HepG2 (cell line): ENCODE measurements around the gene SPHK2. TPM values are rescaled to one million over a fixed set of nuclear protein-coding genes. Genes with fewer than 3 reads are reported as not detected.

Experiments
- ATAC-seq: fragments of 200-7000 bp; cut with Tn5 transposase; 3 replicates; pipeline ENCODE4 v1.9.1; 2020; ENCODE audit warnings: mild to moderate bottlenecking, moderate library complexity
- BruUV-seq: library from RNA; stranded (reverse); fragments of 400-500 nt; replicated peaks from 2 replicates; lab custom pipeline; 2021; lab: Mats Ljungman, UMichigan
- CTCF ChIA-PET: fragments of 300-600 bp; formaldehyde crosslinking; extraction: SDS; loops from one replicate; lab custom pipeline; 2021; ENCODE audit warnings: low total read pairs, inconsistent platforms, low intra/inter-chr PET ratio; lab: Yijun Ruan, JAX
- POLR2A ChIA-PET: fragments of 350-600 bp; sonication (Branson Sonifier 250); formaldehyde crosslinking; loops from one replicate; lab custom pipeline; 2020; ENCODE audit warnings: antibody characterized with exemption, inconsistent platforms; lab: Yijun Ruan, JAX
- DNase-seq: peaks from one replicate; pipeline ENCODE4 v3.0.0-alpha.2; 2015; ENCODE audit warnings: low spot score
- FAIRE-seq: peaks from 3 replicates; lab custom pipeline; 2011; peaks lifted over from hg19 to GRCh38; lab: Jason Lieb, UNC
- H2AFZ ChIP-seq: one replicate; pipeline ENCODE4 v1.6.1; 2011; ENCODE audit warnings: low read length, inconsistent platforms
- H3K27ac ChIP-seq: fragments of 300-600 bp; 3 replicates; pipeline ENCODE4 v1.8.0; 2011; ENCODE audit warnings: mixed run types, mild to moderate bottlenecking, mixed read lengths, low read length, inconsistent platforms; ENCODE audit not compliant: insufficient read depth; ENCODE audit errors: extremely low read length
- H3K27me3 ChIP-seq, 2 experiments: fragments of 200-600 bp in 1 of 2; 2 replicates in 1 of 2; 3 replicates in 1 of 2; pipeline versions ENCODE4 v1.6.0 to v1.8.0; 2011; ENCODE audit warnings: low read length in 2 of 2, mild to moderate bottlenecking in 2 of 2, moderate library complexity in 2 of 2, inconsistent platforms in 1 of 2; ENCODE audit not compliant: insufficient read depth in 2 of 2, control insufficient read depth in 1 of 2
- H3K36me3 ChIP-seq, 2 experiments: fragments of 200-600 bp in 1 of 2; replicated peaks in 1 of 2; 2 replicates in 1 of 2; 3 replicates in 1 of 2; pipeline versions ENCODE4 v1.5.1 to v1.8.0; 2011; ENCODE audit warnings: low read length in 2 of 2, inconsistent platforms in 1 of 2; ENCODE audit not compliant: insufficient read depth in 2 of 2, control insufficient read depth in 1 of 2
- H3K4me1 ChIP-seq: 2 replicates; pipeline ENCODE4 v1.5.1; 2012; ENCODE audit warnings: low read length, inconsistent platforms; ENCODE audit not compliant: insufficient read depth
- H3K4me2 ChIP-seq: 2 replicates; pipeline ENCODE4 v1.6.0; 2011; ENCODE audit warnings: low read depth, low read length, inconsistent platforms
- H3K4me3 ChIP-seq, 3 experiments: fragments of 200-600 bp in 1 of 3; sonication (generic), shearing (Covaris generic) in 1 of 3; replicated peaks in 1 of 3; 2 replicates each; pipeline ENCODE4 v1.5.1; 2011 to 2016; ENCODE audit warnings: low read length in 3 of 3, inconsistent platforms in 2 of 3, low read depth in 2 of 3, mild to moderate bottlenecking in 2 of 3, control low read depth in 1 of 3, mixed read lengths in 1 of 3; ENCODE audit not compliant: insufficient read depth in 1 of 3
- H3K79me2 ChIP-seq: one replicate; pipeline ENCODE4 v1.6.1; 2011; ENCODE audit warnings: low read length, inconsistent platforms; ENCODE audit not compliant: insufficient read depth
- H3K9ac ChIP-seq: 2 replicates; pipeline ENCODE4 v1.6.0; 2011; ENCODE audit warnings: mild to moderate bottlenecking, low read depth, low read length, inconsistent platforms; ENCODE audit not compliant: insufficient read depth
- H3K9me3 ChIP-seq: 2 replicates; pipeline ENCODE4 v1.5.1; 2012; ENCODE audit warnings: mild to moderate bottlenecking, low read length
- H4K20me1 ChIP-seq: 2 replicates; pipeline ENCODE4 v1.6.0; 2011; ENCODE audit warnings: inconsistent platforms, mild to moderate bottlenecking, low read length, moderate library complexity; ENCODE audit not compliant: insufficient read depth
- AHDC1 ChIP-seq: sonication (generic); formaldehyde crosslinking; IDR thresholded peaks from 2 replicates; pipeline ENCODE4 v1.5.1; 2020; ENCODE audit warnings: mild to moderate bottlenecking, missing genetic modification reagents, borderline replicate concordance
- FOXO1 ChIP-seq: sonication (generic); formaldehyde crosslinking; IDR thresholded peaks from 2 replicates; pipeline ENCODE4 v1.4.0; 2020; ENCODE audit warnings: missing genetic modification reagents
- ONECUT2 ChIP-seq: sonication (generic); formaldehyde crosslinking; IDR thresholded peaks from 2 replicates; pipeline ENCODE4 v1.4.0; 2020; ENCODE audit warnings: missing genetic modification reagents
- SRSF9 ChIP-seq: fragments of 200-400 bp; formaldehyde crosslinking; IDR thresholded peaks from 2 replicates; pipeline ENCODE4 v1.6.1; 2018; ENCODE audit warnings: borderline replicate concordance, mild to moderate bottlenecking, low read depth, low read length; ENCODE audit not compliant: insufficient read depth, poor library complexity, severe bottlenecking
- TBX3 ChIP-seq: fragments of 450-650 bp; IDR thresholded peaks from 2 replicates; pipeline ENCODE4 v1.6.1; 2017; ENCODE audit warnings: antibody characterized with exemption, mild to moderate bottlenecking, inconsistent platforms, borderline replicate concordance
- TP53 ChIP-seq: sonication (generic); formaldehyde crosslinking; conservative IDR thresholded peaks from 2 replicates; pipeline ENCODE4 v1.4.0; 2020; ENCODE audit warnings: missing genetic modification reagents
- ZNF253 ChIP-seq: sonication (generic); formaldehyde crosslinking; IDR thresholded peaks from 2 replicates; pipeline ENCODE4 v1.8.0; 2022; ENCODE audit warnings: mild to moderate bottlenecking, missing genetic modification reagents, borderline replicate concordance
- ZNF274 ChIP-seq: sonication (generic); formaldehyde crosslinking; IDR thresholded peaks from 2 replicates; pipeline ENCODE4 v1.5.1; 2020; ENCODE audit warnings: mild to moderate bottlenecking, missing genetic modification reagents
- ZNF33A ChIP-seq: sonication (generic); formaldehyde crosslinking; IDR thresholded peaks from 2 replicates; pipeline ENCODE4 v1.5.1; 2020; ENCODE audit warnings: missing genetic modification reagents, mild to moderate bottlenecking, moderate library complexity, borderline replicate concordance
- ZNF367 ChIP-seq: sonication (generic); formaldehyde crosslinking; IDR thresholded peaks from 2 replicates; pipeline ENCODE4 v1.4.0; 2020; ENCODE audit warnings: missing genetic modification reagents, borderline replicate concordance
- ZNF562 ChIP-seq: sonication (generic); formaldehyde crosslinking; IDR thresholded peaks from 2 replicates; pipeline ENCODE4 v1.8.0; 2022; ENCODE audit warnings: missing genetic modification reagents, borderline replicate concordance
- ZNF780A ChIP-seq: sonication (generic); formaldehyde crosslinking; IDR thresholded peaks from 2 replicates; pipeline ENCODE4 v1.8.0; 2022; ENCODE audit warnings: mild to moderate bottlenecking, missing genetic modification reagents, moderate library complexity
- ZSCAN30 ChIP-seq: sonication (generic); formaldehyde crosslinking; IDR thresholded peaks from 2 replicates; pipeline ENCODE4 v1.5.0; 2020; ENCODE audit warnings: mild to moderate bottlenecking, missing genetic modification reagents
- WGBS: methylation state at CpG from one replicate; pipeline ENCODE4 v1.1.6; 2017; ENCODE audit warnings: low lambda C conversion rate; 5-methylcytosine and 5-hydroxymethylcytosine counted together
- in situ Hi-C: cut with HindIII; loops from 2 replicates; pipeline ENCODE4 v1.10.0; 2017; ENCODE audit warnings: low pct_unique_long_range_greater_than_20kb; ENCODE audit not compliant: extremely low pct_ligation_motif_present
- intact Hi-C: fragments of 100-400 bp; cut with micrococcal nuclease; formaldehyde crosslinking; loops from one replicate; pipeline ENCODE4 v1.10.0; 2022; ENCODE audit not compliant: unreplicated experiment
- polyA plus RNA-seq, 8 experiments: library from polyadenylated mRNA; depleted of rRNA in 3 of 8; stranded (reverse) in 7 of 8; unstranded in 1 of 8; fragments of >200 nt; fragmentation: Illumina TruSeq in 4 of 8; extraction: Trizol in 4 of 8; gene quantifications; 2 replicates each; pipeline versions ENCODE4 v1.2.1 to v1.2.3, GENCODE V29; 2011 to 2016; ENCODE audit warnings: low read depth in 4 of 8, missing spikeins in 1 of 8, mixed read lengths in 1 of 8; ENCODE audit not compliant: insufficient read depth in 1 of 8
- total RNA-seq, 5 experiments: library from RNA; depleted of rRNA; stranded (reverse); fragments of >200 nt; fragmentation: Illumina TruSeq; extraction: Trizol; gene quantifications; 2 replicates each; pipeline ENCODE4 v1.2.3, GENCODE V29; 2016; ENCODE audit warnings: low read depth in 1 of 5
- TF ChIP-seq, protein P1 (sequence below): sonication (generic); formaldehyde crosslinking; IDR thresholded peaks from 2 replicates; pipeline ENCODE4 v1.4.0; 2020; ENCODE audit warnings: mild to moderate bottlenecking, missing genetic modification reagents

The SPHK2 gene
- total and polyA plus RNA-seq, 2 of the 13 experiments (the other 11 are each of a cell fraction or from before 2014, with no cell fraction given): 2.9 to 14.4 TPM

- TF ChIP-seq AHDC1 (CRISPR knock-in tag): no peak
- no peak for TF ChIP-seq ZNF562 (CRISPR knock-in tag)
These were observed 46.2 kb upstream of the SPHK2 start (continued) for GRCh38 chr19:48573163-48573505.

DNA sequence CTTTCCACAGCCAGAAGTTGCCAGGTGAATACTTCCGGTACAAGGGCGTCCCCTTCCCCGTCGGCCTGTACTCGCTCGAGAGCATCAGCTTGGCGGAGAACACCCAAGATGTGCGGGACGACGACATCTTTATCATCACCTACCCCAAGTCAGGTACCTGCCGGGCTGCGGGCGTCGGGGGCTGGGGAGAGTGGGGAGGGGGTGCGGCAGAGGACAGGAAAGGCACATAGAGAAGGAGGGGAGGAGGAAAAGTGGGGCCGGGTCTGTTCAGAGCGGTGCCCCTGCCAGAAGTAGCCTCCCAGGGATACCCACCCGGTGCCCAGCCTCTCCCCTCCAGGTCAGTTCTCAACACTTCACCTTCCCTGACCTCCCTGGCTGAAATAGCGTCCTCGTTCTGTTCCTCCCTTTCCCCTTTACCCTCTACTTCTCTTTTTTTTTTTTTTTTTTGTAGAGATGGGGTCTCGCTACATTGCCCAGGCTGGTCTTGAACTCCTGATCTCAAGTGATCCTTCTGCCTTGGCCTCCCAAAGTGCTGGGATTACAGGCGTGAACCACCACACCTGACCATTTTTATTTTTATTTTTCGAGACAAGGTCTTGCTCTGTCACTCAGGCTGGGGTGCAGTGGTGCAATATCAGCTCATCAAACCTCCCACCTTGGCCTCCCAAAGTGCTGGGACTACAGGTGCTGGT, 43.2 kb upstream of the SPHK2 start:
- no peak for FAIRE-seq
- H3K4me2 ChIP-seq: no peak overlapping the region
- no peak overlapping the region for H3K27ac ChIP-seq
- no TSS peak for BruUV-seq
- H3K9me3 ChIP-seq: no peaks in the 10 kb centered on the region
- H4K20me1 ChIP-seq: no peaks in the 10 kb centered on the region
- in situ Hi-C loops (no loop called here), intact Hi-C loops (no loop called here)
- H3K9ac ChIP-seq: no peak overlapping the region
- H3K79me2 ChIP-seq: no peaks in the 10 kb centered on the region
- H3K4me1 ChIP-seq: peaks cover 43% of the 10 kb centered on the region
- no peaks in the 10 kb centered on the region for H3K27me3 ChIP-seq
- POLR2A ChIA-PET: interaction anchor here (0.7 to 1.0 kb wide), 2 partner anchors 18 to 74 kb away, joined by 3 read pairs; no protein-coding TSS in a partner anchor
- ATAC-seq: no peak
- no peak overlapping the region for H3K4me3 ChIP-seq
- H3K36me3 ChIP-seq: no peaks in the 10 kb centered on the region
- DNase-seq: no peak
- WGBS: 81% methylated on average over 23 of the region's 23 CpGs
- no peak overlapping the region for H2AFZ ChIP-seq
- CTCF ChIA-PET: no interaction called here
- TF ChIP-seq ZNF367 (CRISPR knock-in tag): no peak
- no peak for TF ChIP-seq ONECUT2 (CRISPR knock-in tag)
- TF ChIP-seq ZNF274 (CRISPR knock-in tag): no peak
- no peak for TF ChIP-seq TBX3
- TF ChIP-seq ZNF780A (CRISPR knock-in tag): no peak
- TF ChIP-seq TP53 (CRISPR knock-in tag): no peak
- TF ChIP-seq ZNF253 (CRISPR knock-in tag): no peak
- TF ChIP-seq ZNF33A (CRISPR knock-in tag): no peak
- no peak for TF ChIP-seq FOXO1
- TF ChIP-seq SRSF9: no peak
- no peak for TF ChIP-seq ZSCAN30 (CRISPR knock-in tag)
- TF ChIP-seq, protein P1, sequence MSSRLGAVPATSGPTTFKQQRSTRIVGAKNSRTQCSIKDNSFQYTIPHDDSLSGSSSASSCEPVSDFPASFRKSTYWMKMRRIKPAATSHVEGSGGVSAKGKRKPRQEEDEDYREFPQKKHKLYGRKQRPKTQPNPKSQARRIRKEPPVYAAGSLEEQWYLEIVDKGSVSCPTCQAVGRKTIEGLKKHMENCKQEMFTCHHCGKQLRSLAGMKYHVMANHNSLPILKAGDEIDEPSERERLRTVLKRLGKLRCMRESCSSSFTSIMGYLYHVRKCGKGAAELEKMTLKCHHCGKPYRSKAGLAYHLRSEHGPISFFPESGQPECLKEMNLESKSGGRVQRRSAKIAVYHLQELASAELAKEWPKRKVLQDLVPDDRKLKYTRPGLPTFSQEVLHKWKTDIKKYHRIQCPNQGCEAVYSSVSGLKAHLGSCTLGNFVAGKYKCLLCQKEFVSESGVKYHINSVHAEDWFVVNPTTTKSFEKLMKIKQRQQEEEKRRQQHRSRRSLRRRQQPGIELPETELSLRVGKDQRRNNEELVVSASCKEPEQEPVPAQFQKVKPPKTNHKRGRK (CRISPR knock-in tag): no peak
